Suprapubic skin (tissue), 4 donors: ENCODE results near the gene UNC13B. TPM values are rescaled to one million over a fixed set of nuclear protein-coding genes. Genes with fewer than 3 reads are reported as not detected.

Experiments
- DNase-seq, 2 donors: peaks; one replicate each; pipeline ENCODE4 v3.0.0-alpha.2; 2019; ENCODE audit warnings: low spot score in 2 of 2
- H3K27ac ChIP-seq: fragments of 200-600 bp; sonication (generic); one replicate; pipeline ENCODE4 v1.5.1; 2019
- H3K27me3 ChIP-seq: fragments of 200-600 bp; sonication (generic); one replicate; pipeline ENCODE4 v1.5.1; 2019
- H3K36me3 ChIP-seq: fragments of 200-600 bp; sonication (generic); one replicate; pipeline ENCODE4 v1.5.1; 2019
- H3K4me1 ChIP-seq: fragments of 200-600 bp; sonication (generic); one replicate; pipeline ENCODE4 v1.5.1; 2019
- H3K4me3 ChIP-seq: fragments of 200-600 bp; sonication (generic); one replicate; pipeline ENCODE4 v1.5.1; 2019; ENCODE audit warnings: mild to moderate bottlenecking
- H3K9me3 ChIP-seq: fragments of 200-600 bp; sonication (generic); one replicate; pipeline ENCODE4 v1.5.1; 2019
- EP300 ChIP-seq: sonication (generic); formaldehyde crosslinking; IDR thresholded peaks from one replicate; pipeline ENCODE4 v1.6.1; 2017; ENCODE audit warnings: antibody characterized with exemption
- POLR2A ChIP-seq, 2 donors: fragments of 450-650 bp; IDR thresholded peaks; one replicate each; pipeline ENCODE4 v1.6.1; 2017; ENCODE audit warnings: antibody characterized with exemption in 2 of 2, mild to moderate bottlenecking in 2 of 2, moderate library complexity in 2 of 2
- POLR2AphosphoS5 ChIP-seq, 3 donors: sonication (generic); formaldehyde crosslinking; IDR thresholded peaks; one replicate each; pipeline ENCODE4 v1.6.1; 2017; ENCODE audit warnings: antibody characterized with exemption in 3 of 3
- WGBS: methylation state at CpG from one replicate; pipeline ENCODE4 v1.1.5; 2018; 5-methylcytosine and 5-hydroxymethylcytosine counted together
- total RNA-seq, 4 donors: library from RNA; depleted of rRNA; stranded (reverse); fragments of >200 nt; gene quantifications; one replicate each; pipeline ENCODE4 v1.1.0, GENCODE V29; 2016
- TF ChIP-seq, protein P1 (sequence below), 2 donors: fragments of 200-600 bp in 1 of 2; fragments of 450-650 bp in 1 of 2; sonication (generic) in 1 of 2; IDR thresholded peaks; one replicate each; pipeline ENCODE4 v1.5.1; 2016 to 2019; ENCODE audit warnings: antibody characterized with exemption in 2 of 2, mild to moderate bottlenecking in 1 of 2, moderate library complexity in 1 of 2

The UNC13B gene
- total RNA-seq, 4 donors from 2014 or later, result 27.8 to 43.2 (median 30.6) TPM

GRCh38 chr9:35350212-35350611, 188.4 kb downstream of the UNC13B start:
- no peak for DNase-seq
- 92% methylated on average over 1 of the region's 1 CpG for WGBS
- no peaks in the 10 kb centered on the region for H3K27me3 ChIP-seq
- H3K36me3 ChIP-seq, result no peaks in the 10 kb centered on the region
- peaks cover 28% of the 10 kb centered on the region for H3K4me1 ChIP-seq
- no peak for TF ChIP-seq POLR2A (IDR thresholded peaks at IDR 0.05)
- TF ChIP-seq, protein P1, sequence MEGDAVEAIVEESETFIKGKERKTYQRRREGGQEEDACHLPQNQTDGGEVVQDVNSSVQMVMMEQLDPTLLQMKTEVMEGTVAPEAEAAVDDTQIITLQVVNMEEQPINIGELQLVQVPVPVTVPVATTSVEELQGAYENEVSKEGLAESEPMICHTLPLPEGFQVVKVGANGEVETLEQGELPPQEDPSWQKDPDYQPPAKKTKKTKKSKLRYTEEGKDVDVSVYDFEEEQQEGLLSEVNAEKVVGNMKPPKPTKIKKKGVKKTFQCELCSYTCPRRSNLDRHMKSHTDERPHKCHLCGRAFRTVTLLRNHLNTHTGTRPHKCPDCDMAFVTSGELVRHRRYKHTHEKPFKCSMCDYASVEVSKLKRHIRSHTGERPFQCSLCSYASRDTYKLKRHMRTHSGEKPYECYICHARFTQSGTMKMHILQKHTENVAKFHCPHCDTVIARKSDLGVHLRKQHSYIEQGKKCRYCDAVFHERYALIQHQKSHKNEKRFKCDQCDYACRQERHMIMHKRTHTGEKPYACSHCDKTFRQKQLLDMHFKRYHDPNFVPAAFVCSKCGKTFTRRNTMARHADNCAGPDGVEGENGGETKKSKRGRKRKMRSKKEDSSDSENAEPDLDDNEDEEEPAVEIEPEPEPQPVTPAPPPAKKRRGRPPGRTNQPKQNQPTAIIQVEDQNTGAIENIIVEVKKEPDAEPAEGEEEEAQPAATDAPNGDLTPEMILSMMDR (IDR thresholded peaks at IDR 0.05), result no peak
- no peak for TF ChIP-seq EP300
- no peak for TF ChIP-seq POLR2AphosphoS5 (IDR thresholded peaks at IDR 0.05)
- no peaks in the 10 kb centered on the region for H3K9me3 ChIP-seq
- H3K27ac ChIP-seq, result peak overlapping the region; percentile 59
- H3K4me3 ChIP-seq, result no peak overlapping the region

DNA sequence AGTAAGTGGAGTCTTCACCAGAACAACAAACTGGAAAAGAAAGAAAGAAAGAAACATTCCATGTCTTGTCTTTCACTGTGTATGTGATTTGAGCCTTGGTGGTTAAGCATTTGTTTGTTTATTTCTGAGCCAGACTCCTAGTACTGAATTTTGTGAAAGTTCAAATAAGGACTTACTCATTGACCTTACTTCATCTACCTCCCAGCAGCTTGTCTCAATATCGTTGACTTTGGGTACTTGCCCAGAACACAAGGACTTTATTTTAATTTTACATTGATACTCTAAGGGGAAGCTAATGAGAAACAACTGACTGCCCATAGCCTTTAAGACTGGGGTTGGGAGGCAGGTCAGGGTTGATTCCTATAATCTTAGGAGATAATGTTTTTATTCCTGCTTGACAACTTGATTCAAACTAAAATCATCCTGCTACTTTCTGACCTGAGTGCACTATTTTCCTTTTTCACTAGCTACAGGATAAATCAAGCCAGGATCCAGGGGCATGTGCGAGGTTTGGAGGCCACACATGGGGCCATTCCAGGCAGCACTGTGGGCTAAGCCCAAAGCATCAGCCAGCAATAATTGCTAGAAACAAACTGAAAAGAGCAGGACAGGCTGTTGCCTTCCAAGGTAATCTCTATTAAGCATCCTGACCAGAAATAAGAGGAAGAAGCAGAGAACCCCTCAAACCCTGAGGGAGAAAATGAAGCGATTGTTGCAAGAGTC, 189.2 kb downstream of the UNC13B start:
- peaks cover 28% of the 10 kb centered on the region for H3K4me1 ChIP-seq
- 67% methylated on average over 3 of the region's 3 CpGs for WGBS
- H3K9me3 ChIP-seq, result no peaks in the 10 kb centered on the region
- TF ChIP-seq POLR2AphosphoS5 (IDR thresholded peaks at IDR 0.05) (no peak), POLR2A (IDR thresholded peaks at IDR 0.05) (no peak)
- no peak overlapping the region for H3K27ac ChIP-seq
- no peaks in the 10 kb centered on the region for H3K27me3 ChIP-seq
- DNase-seq, result no peak
- H3K4me3 ChIP-seq, result no peak overlapping the region
- H3K36me3 ChIP-seq, result no peaks in the 10 kb centered on the region

- Histone ChIP-seq H3K27ac (no peak overlapping the region), H3K4me3 (no peak overlapping the region), H3K4me1 (peaks cover 24% of the 10 kb centered on the region), H3K9me3 (no peaks in the 10 kb centered on the region), H3K36me3 (no peaks in the 10 kb centered on the region), H3K27me3 (no peaks in the 10 kb centered on the region)
- TF ChIP-seq, protein P1 (IDR thresholded peaks at IDR 0.05), result no peak
- TF ChIP-seq POLR2A (IDR thresholded peaks at IDR 0.05), result no peak
- TF ChIP-seq POLR2AphosphoS5 (IDR thresholded peaks at IDR 0.05), result no peak
- TF ChIP-seq EP300, result no peak
- no peak for DNase-seq
- WGBS, result 82% methylated on average over 3 of the region's 3 CpGs
Observed at GRCh38 chr9:35353731-35354365, 192.0 kb downstream of the UNC13B start.

GRCh38 chr9:35355939-35356338, 194.1 kb downstream of the UNC13B start:
- Histone ChIP-seq H3K9me3 (no peaks in the 10 kb centered on the region), H3K36me3 (no peaks in the 10 kb centered on the region), H3K27ac (no peak overlapping the region), H3K27me3 (no peaks in the 10 kb centered on the region), H3K4me3 (no peak overlapping the region), H3K4me1 (peaks cover 5% of the 10 kb centered on the region)
- TF ChIP-seq POLR2AphosphoS5 (IDR thresholded peaks at IDR 0.05) (no peak), EP300 (no peak), POLR2A (IDR thresholded peaks at IDR 0.05) (no peak)
- TF ChIP-seq, protein P1 (IDR thresholded peaks at IDR 0.05), result no peak
- DNase-seq, result no peak
- WGBS, result 89% methylated on average over 1 of the region's 1 CpG

DNA sequence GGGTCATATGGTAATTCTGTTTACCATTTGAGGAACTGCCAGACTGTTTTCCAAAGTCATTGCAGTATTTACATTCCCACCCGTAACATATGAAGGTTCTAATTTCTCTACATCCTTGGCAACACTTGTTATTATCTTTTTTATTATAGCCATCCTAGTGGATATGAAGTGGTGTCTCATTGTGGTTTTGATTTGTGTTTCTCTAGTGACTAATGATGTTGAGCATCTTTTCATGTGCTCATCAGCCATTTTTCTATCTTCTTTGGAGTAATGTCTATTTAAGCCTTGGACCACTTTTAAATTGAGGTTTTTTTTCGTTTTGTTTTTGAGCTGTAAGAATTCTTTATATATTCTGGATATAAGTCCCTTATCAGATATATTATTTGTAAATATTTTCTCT, 195.3 kb downstream of the UNC13B start:
- Histone ChIP-seq H3K4me3 (no peak overlapping the region), H3K27me3 (no peaks in the 10 kb centered on the region), H3K9me3 (no peaks in the 10 kb centered on the region), H3K27ac (no peak overlapping the region), H3K36me3 (no peaks in the 10 kb centered on the region), H3K4me1 (no peaks in the 10 kb centered on the region)
- no peak for DNase-seq
- WGBS, result 92% methylated on average over 2 of the region's 2 CpGs
- TF ChIP-seq POLR2AphosphoS5 (IDR thresholded peaks at IDR 0.05), result no peak
- no peak for TF ChIP-seq POLR2A (IDR thresholded peaks at IDR 0.05)
- no peak for TF ChIP-seq EP300

DNA sequence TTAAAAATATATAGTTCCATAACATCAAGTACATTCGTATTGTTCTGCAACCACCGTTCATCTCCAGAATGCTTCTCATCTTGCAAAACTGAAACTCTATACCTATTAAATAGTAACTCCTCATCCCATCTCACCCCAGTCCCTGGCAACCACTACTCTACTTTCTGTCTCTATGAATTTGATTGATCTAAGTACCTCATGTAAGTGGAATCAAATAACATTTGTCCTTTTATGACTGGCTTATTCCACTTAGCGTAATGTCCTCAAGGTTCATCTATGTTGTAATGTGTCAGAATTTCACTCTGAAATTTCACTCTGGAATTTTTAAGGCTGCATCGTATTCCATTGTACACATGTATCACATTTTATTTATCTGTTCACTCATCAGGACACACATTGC, 196.0 kb downstream of the UNC13B start:
- TF ChIP-seq, protein P1 (IDR thresholded peaks at IDR 0.05), result no peak
- TF ChIP-seq POLR2AphosphoS5 (IDR thresholded peaks at IDR 0.05), result no peak
- no peak for TF ChIP-seq EP300
- TF ChIP-seq POLR2A (IDR thresholded peaks at IDR 0.05), result no peak
- H3K27ac ChIP-seq, result no peak overlapping the region
- H3K27me3 ChIP-seq, result no peaks in the 10 kb centered on the region
- no peak overlapping the region for H3K4me3 ChIP-seq
- no peaks in the 10 kb centered on the region for H3K4me1 ChIP-seq
- 95% methylated on average over 4 of the region's 4 CpGs for whole genome bisulfite sequencing
- H3K36me3 ChIP-seq, result no peaks in the 10 kb centered on the region
- no peak for DNase-seq
- no peaks in the 10 kb centered on the region for H3K9me3 ChIP-seq
